Smooth muscle cell (in vitro differentiated cells): ENCODE measurements around the gene CASP7. TPM values are rescaled to one million over a fixed set of nuclear protein-coding genes. Genes with fewer than 3 reads are reported as not detected.

Experiments
- DNase-seq: peaks from one replicate; lab custom pipeline; 2025; ENCODE audit not compliant: unreplicated experiment; lab: John Stamatoyannopoulos, UW
- H2AFZ ChIP-seq: fragments of 200-600 bp; sonication (generic); 2 replicates; pipeline ENCODE4 v1.6.0; 2016; ENCODE audit warnings: antibody characterized with exemption, low read depth, mild to moderate bottlenecking
- H3F3A ChIP-seq: fragments of 200-600 bp; sonication (generic); 2 replicates; pipeline ENCODE4 v1.6.0; 2017; ENCODE audit warnings: antibody characterized with exemption, low read depth
- H3K27ac ChIP-seq: fragments of 200-600 bp; sonication (generic); 2 replicates; pipeline ENCODE4 v1.5.1; 2016; ENCODE audit warnings: low read depth, mild to moderate bottlenecking
- H3K27me3 ChIP-seq: fragments of 200-600 bp; sonication (generic); 2 replicates; pipeline ENCODE4 v1.6.1; 2016; ENCODE audit warnings: low read depth, mild to moderate bottlenecking
- H3K36me3 ChIP-seq: fragments of 200-600 bp; sonication (generic); 2 replicates; pipeline ENCODE4 v1.5.1; 2016; ENCODE audit warnings: low read depth
- H3K4me1 ChIP-seq: fragments of 200-600 bp; sonication (generic); 2 replicates; pipeline ENCODE4 v1.5.1; 2016; ENCODE audit warnings: low read depth
- H3K4me2 ChIP-seq: fragments of 200-600 bp; sonication (generic); 2 replicates; pipeline ENCODE4 v1.6.0; 2016; ENCODE audit warnings: mild to moderate bottlenecking
- H3K4me3 ChIP-seq: fragments of 200-600 bp; sonication (generic); 2 replicates; pipeline ENCODE4 v1.5.1; 2016; ENCODE audit warnings: mild to moderate bottlenecking
- H3K79me2 ChIP-seq: fragments of 200-600 bp; sonication (generic); 2 replicates; pipeline ENCODE4 v1.6.0; 2016; ENCODE audit warnings: low read depth, mild to moderate bottlenecking
- H3K9ac ChIP-seq: fragments of 200-600 bp; sonication (generic); 2 replicates; pipeline ENCODE4 v1.6.0; 2016; ENCODE audit warnings: low read depth
- H3K9me3 ChIP-seq: fragments of 200-600 bp; sonication (generic); replicated peaks from 2 replicates; pipeline ENCODE4 v1.5.1; 2016; ENCODE audit warnings: low read depth
- H4K20me1 ChIP-seq: fragments of 200-600 bp; sonication (generic); 2 replicates; pipeline ENCODE4 v1.6.0; 2016; ENCODE audit warnings: low read depth
- CTCF ChIP-seq: fragments of 200-600 bp; sonication (generic); IDR thresholded peaks from 2 replicates; pipeline ENCODE4 v1.5.1; 2017; ENCODE audit warnings: borderline replicate concordance, mild to moderate bottlenecking, antibody characterized with exemption; ENCODE audit not compliant: insufficient read depth, poor library complexity, severe bottlenecking
- WGBS: methylation state at CpG from one replicate; pipeline ENCODE4 v1.1.7; 2016; ENCODE audit warnings: low lambda C conversion rate; 5-methylcytosine and 5-hydroxymethylcytosine counted together
- polyA plus RNA-seq: library from polyadenylated mRNA; unstranded; fragments of >200 nt; fragmentation: Nextera tagmentation; extraction: Ambion mirVana; gene quantifications from 2 replicates; pipeline ENCODE4 v1.2.1, GENCODE V29; 2016
- total RNA-seq: library from RNA; depleted of rRNA; stranded (reverse); fragments of >200 nt; gene quantifications from 2 replicates; pipeline ENCODE4 v1.2.3, GENCODE V29; 2014

The CASP7 gene
- total and polyA plus RNA-seq, 2 experiments from 2014 or later: 16.2 to 21.5 TPM

GRCh38 chr10:113686028-113686427 lies 6.3 kb downstream of the CASP7 start:
- H3K27ac ChIP-seq: no peak overlapping the region
- WGBS: 93% methylated on average over 3 of the region's 3 CpGs
- no peak for DNase-seq
- TF ChIP-seq CTCF: no peak
- H3K4me1 ChIP-seq: no peaks in the 10 kb centered on the region
- no peaks in the 10 kb centered on the region for H3F3A ChIP-seq
- H3K4me2 ChIP-seq: no peak overlapping the region
- no peak overlapping the region for H3K4me3 ChIP-seq
- no peaks in the 10 kb centered on the region for H3K36me3 ChIP-seq
- no peaks in the 10 kb centered on the region for H4K20me1 ChIP-seq
- H3K9me3 ChIP-seq: peaks cover 10% of the 10 kb centered on the region
- H3K79me2 ChIP-seq: peaks cover 15% of the 10 kb centered on the region
- no peak overlapping the region for H3K9ac ChIP-seq
- H2AFZ ChIP-seq: no peak overlapping the region
- H3K27me3 ChIP-seq: no peaks in the 10 kb centered on the region

GRCh38 chr10:113687037-113687436 lies 7.3 kb downstream of the CASP7 start:
- Histone ChIP-seq H3K27ac (no peak overlapping the region), H3K4me1 (no peaks in the 10 kb centered on the region), H3K9ac (no peak overlapping the region), H3K27me3 (no peaks in the 10 kb centered on the region), H2AFZ (no peak overlapping the region), H3K79me2 (peaks cover 15% of the 10 kb centered on the region), H4K20me1 (no peaks in the 10 kb centered on the region), H3K4me3 (no peak overlapping the region), H3F3A (no peaks in the 10 kb centered on the region), H3K36me3 (no peaks in the 10 kb centered on the region), H3K9me3 (peaks cover 10% of the 10 kb centered on the region), H3K4me2 (no peak overlapping the region)
- TF ChIP-seq CTCF: no peak
- WGBS: 87% methylated on average over 4 of the region's 4 CpGs
- DNase-seq: no peak

GRCh38 chr10:113689057-113689456 lies 9.3 kb downstream of the CASP7 start:
- Histone ChIP-seq H2AFZ (no peak overlapping the region), H3K9ac (no peak overlapping the region), H3K27me3 (no peaks in the 10 kb centered on the region), H3K36me3 (no peaks in the 10 kb centered on the region), H3F3A (no peaks in the 10 kb centered on the region), H3K4me2 (no peak overlapping the region), H3K9me3 (peaks cover 21% of the 10 kb centered on the region), H3K79me2 (peaks cover 15% of the 10 kb centered on the region), H4K20me1 (no peaks in the 10 kb centered on the region), H3K4me3 (no peak overlapping the region), H3K4me1 (no peaks in the 10 kb centered on the region), H3K27ac (no peak overlapping the region)
- no peak for DNase-seq
- no peak for TF ChIP-seq CTCF
- 93% methylated on average over 1 of the region's 1 CpG for WGBS

GRCh38 chr10:113689574-113689973 lies 9.9 kb downstream of the CASP7 start:
- 53% methylated on average over 3 of the region's 3 CpGs for WGBS
- Histone ChIP-seq H3K79me2 (peaks cover 15% of the 10 kb centered on the region), H4K20me1 (no peaks in the 10 kb centered on the region), H3K9ac (no peak overlapping the region), H3K4me3 (no peak overlapping the region), H3K27me3 (no peaks in the 10 kb centered on the region), H3K4me2 (no peak overlapping the region), H2AFZ (no peak overlapping the region), H3K36me3 (no peaks in the 10 kb centered on the region), H3K27ac (no peak overlapping the region), H3K9me3 (peaks cover 21% of the 10 kb centered on the region), H3F3A (no peaks in the 10 kb centered on the region), H3K4me1 (no peaks in the 10 kb centered on the region)
- TF ChIP-seq CTCF: no peak
- no peak for DNase-seq
